HCT116 (cell line): Measurements from ENCODE around the gene LAMC2. TPM values are rescaled to one million over a fixed set of nuclear protein-coding genes. Genes with fewer than 3 reads are reported as not detected.

Source experiments
- ATAC-seq: fragments of 200-7000 bp; cut with Tn5 transposase; 2 replicates; pipeline ENCODE4 v1.9.1; 2020; ENCODE audit warnings: mild to moderate bottlenecking, moderate library complexity
- BruUV-seq: library from RNA; stranded (reverse); fragments of 400-500 nt; replicated peaks from 2 replicates; lab custom pipeline; 2021; lab: Mats Ljungman, UMichigan
- CTCF ChIA-PET: fragments of 300-600 bp; sonication (Branson Sonifier 250); formaldehyde crosslinking; loops from one replicate; lab custom pipeline; 2021; ENCODE audit warnings: antibody characterized with exemption; lab: Charles Lee
- POLR2A ChIA-PET: fragments of 300-600, 350-600 bp; sonication (Branson Sonifier 250); formaldehyde crosslinking; loops from one replicate; lab custom pipeline; 2021; ENCODE audit warnings: antibody characterized with exemption; lab: Charles Lee
- RAD21 ChIA-PET, 2 experiments: fragments of 300-600 bp; sonication (Branson Sonifier 250); formaldehyde crosslinking; loops; one replicate each; lab custom pipeline; 2023; ENCODE audit warnings: low total read pairs in 2 of 2; ENCODE audit not compliant: uncharacterized antibody in 2 of 2, unreplicated experiment in 2 of 2, low non-redundant PET in 1 of 2; lab: Charles Lee
- DNase-seq: peaks from one replicate; pipeline ENCODE4 v3.0.0-alpha.2; 2010; ENCODE audit warnings: low read depth, low spot score
- H2AFZ ChIP-seq: fragments of 200-600 bp; shearing (Covaris generic), sonication (generic); 2 replicates; pipeline ENCODE4 v1.6.1; 2017; ENCODE audit warnings: low read depth, mixed run types, mixed read lengths, antibody characterized with exemption, low read length; ENCODE audit not compliant: poor library complexity, severe bottlenecking
- H3K27ac ChIP-seq: 2 replicates; pipeline ENCODE4 v1.5.1; 2012; ENCODE audit warnings: low read depth, low read length
- H3K27me3 ChIP-seq: fragments of 200-600 bp; sonication (generic); 2 replicates; pipeline ENCODE4 v1.6.1; 2016; ENCODE audit warnings: mixed run types, low read length, mixed read lengths; ENCODE audit not compliant: insufficient read depth
- H3K36me3 ChIP-seq, 2 experiments: fragments of 200-500 bp in 1 of 2; fragments of 200-600 bp in 1 of 2; sonication (Bioruptor generic) in 1 of 2; sonication (generic) in 1 of 2; 2 replicates each; pipeline versions ENCODE4 v1.5.1 to v1.6.1; 2014 to 2016; ENCODE audit warnings: low read length in 2 of 2, inconsistent platforms in 1 of 2, mixed read lengths in 1 of 2, mixed run types in 1 of 2; ENCODE audit not compliant: insufficient read depth in 2 of 2, control insufficient read depth in 1 of 2
- H3K4me1 ChIP-seq, 2 experiments: fragments of 200-600 bp in 1 of 2; sonication (generic) in 1 of 2; 2 replicates each; pipeline versions ENCODE4 v1.5.1 to v1.6.1; 2012 to 2017; ENCODE audit warnings: low read length in 2 of 2, inconsistent platforms in 1 of 2, mild to moderate bottlenecking in 1 of 2, mixed read lengths in 1 of 2, mixed run types in 1 of 2, moderate library complexity in 1 of 2; ENCODE audit not compliant: insufficient read depth in 2 of 2, control insufficient read depth in 1 of 2
- H3K4me2 ChIP-seq: fragments of 200-600 bp; sonication (generic); 2 replicates; pipeline ENCODE4 v1.6.1; 2017; ENCODE audit warnings: mixed run types, low read length, mixed read lengths
- H3K4me3 ChIP-seq, 2 experiments: fragments of 200-600 bp in 1 of 2; sonication (generic) in 1 of 2; replicated peaks in 1 of 2; 2 replicates each; pipeline ENCODE4 v1.5.1; 2011 to 2016; ENCODE audit warnings: low read length in 2 of 2, control low read depth in 1 of 2, low read depth in 1 of 2, mild to moderate bottlenecking in 1 of 2, mixed read lengths in 1 of 2, mixed run types in 1 of 2
- H3K79me2 ChIP-seq: fragments of 200-600 bp; sonication (generic); 2 replicates; pipeline ENCODE4 v1.6.1; 2017; ENCODE audit warnings: mild to moderate bottlenecking, mixed run types, low read length, moderate library complexity, mixed read lengths; ENCODE audit not compliant: insufficient read depth
- H3K9ac ChIP-seq: fragments of 200-600 bp; sonication (generic); 2 replicates; pipeline ENCODE4 v1.6.1; 2016; ENCODE audit warnings: low read length, mixed read lengths
- H3K9me2 ChIP-seq: fragments of 200-600 bp; sonication (generic), shearing (Covaris generic); 2 replicates; pipeline ENCODE4 v1.6.1; 2017; ENCODE audit warnings: mixed run types, mild to moderate bottlenecking, moderate library complexity; ENCODE audit not compliant: insufficient read depth
- H3K9me3 ChIP-seq, 2 experiments: fragments of 200-500 bp in 1 of 2; fragments of 200-600 bp in 1 of 2; sonication (Bioruptor generic) in 1 of 2; sonication (generic) in 1 of 2; 2 replicates each; pipeline ENCODE4 v1.6.1; 2014 to 2017; ENCODE audit warnings: low read length in 2 of 2, mixed read lengths in 2 of 2, inconsistent platforms in 1 of 2, low read depth in 1 of 2, mild to moderate bottlenecking in 1 of 2, mixed run types in 1 of 2, moderate library complexity in 1 of 2; ENCODE audit not compliant: control insufficient read depth in 1 of 2, insufficient read depth in 1 of 2
- H4K20me1 ChIP-seq: fragments of 200-600 bp; sonication (generic), shearing (Covaris generic); 2 replicates; pipeline ENCODE4 v1.6.1; 2017; ENCODE audit warnings: mixed run types, mild to moderate bottlenecking, moderate library complexity; ENCODE audit not compliant: insufficient read depth
- CBX3 ChIP-seq: IDR thresholded peaks from 2 replicates; pipeline ENCODE4 v1.6.1; 2012; ENCODE audit warnings: low read depth
- CEBPB ChIP-seq: IDR thresholded peaks from 2 replicates; pipeline ENCODE4 v1.6.1; 2012; ENCODE audit warnings: low read depth
- EGR1 ChIP-seq: IDR thresholded peaks from 2 replicates; pipeline ENCODE4 v1.6.1; 2012; ENCODE audit warnings: low read depth
- ELF1 ChIP-seq: IDR thresholded peaks from 2 replicates; pipeline ENCODE4 v1.6.1; 2012; ENCODE audit warnings: low read depth, borderline replicate concordance
- EZH2 ChIP-seq: fragments of 200-600 bp; sonication (generic); IDR thresholded peaks from 2 replicates; pipeline ENCODE4 v1.6.1; 2017; ENCODE audit warnings: antibody characterized with exemption, mixed run types
- JUND ChIP-seq: IDR thresholded peaks from 2 replicates; pipeline ENCODE4 v1.6.1; 2012
- MAX ChIP-seq: IDR thresholded peaks from 2 replicates; pipeline ENCODE4 v1.6.1; 2012
- POLR2A ChIP-seq: IDR thresholded peaks from 2 replicates; pipeline ENCODE4 v1.7.0; 2011; ENCODE audit warnings: borderline replicate concordance; ENCODE audit not compliant: insufficient read depth, insufficient read length; ENCODE audit errors: extremely low read depth
- POLR2AphosphoS5 ChIP-seq: IDR thresholded peaks from 2 replicates; pipeline ENCODE4 v1.6.1; 2011; ENCODE audit warnings: mild to moderate bottlenecking, low read depth, low read length, moderate library complexity
- RAD21 ChIP-seq: IDR thresholded peaks from 2 replicates; pipeline ENCODE4 v1.6.1; 2012; ENCODE audit warnings: low read depth, mild to moderate bottlenecking
- REST ChIP-seq: IDR thresholded peaks from 2 replicates; pipeline ENCODE4 v1.6.1; 2012; ENCODE audit warnings: low read depth
- SIN3A ChIP-seq: IDR thresholded peaks from 2 replicates; pipeline ENCODE4 v1.6.1; 2012; ENCODE audit warnings: low read depth
- SP1 ChIP-seq: IDR thresholded peaks from 2 replicates; pipeline ENCODE4 v1.6.1; 2012; ENCODE audit warnings: low read depth
- TCF7L2 ChIP-seq: IDR thresholded peaks from 2 replicates; pipeline ENCODE4 v1.7.0; 2011; ENCODE audit warnings: borderline replicate concordance, inconsistent platforms; ENCODE audit not compliant: insufficient read depth, insufficient read length; ENCODE audit errors: extremely low read depth
- YY1 ChIP-seq: IDR thresholded peaks from 2 replicates; pipeline ENCODE4 v1.6.1; 2011; ENCODE audit warnings: low read length, low read depth, moderate library complexity, mild to moderate bottlenecking; ENCODE audit not compliant: insufficient replicate concordance; ENCODE audit errors: extremely low read depth
- intact Hi-C: fragments of 100-400 bp; cut with micrococcal nuclease; formaldehyde crosslinking; loops from 2 replicates; pipeline ENCODE4 v1.10.0; 2022
- total RNA-seq: library from RNA; stranded (reverse); gene quantifications from one replicate; pipeline ENCODE4 v1.2.1, GENCODE V29; 2021; ENCODE audit not compliant: unreplicated experiment
- TF ChIP-seq, protein P1 (sequence below): IDR thresholded peaks from 2 replicates; pipeline ENCODE4 v1.6.1; 2011; ENCODE audit warnings: mild to moderate bottlenecking, low read length, moderate library complexity; ENCODE audit not compliant: insufficient replicate concordance; ENCODE audit errors: extremely low read depth

LAMC2 gene
- total RNA-seq, 1 experiment from 2014 or later: 22.2 TPM

DNA sequence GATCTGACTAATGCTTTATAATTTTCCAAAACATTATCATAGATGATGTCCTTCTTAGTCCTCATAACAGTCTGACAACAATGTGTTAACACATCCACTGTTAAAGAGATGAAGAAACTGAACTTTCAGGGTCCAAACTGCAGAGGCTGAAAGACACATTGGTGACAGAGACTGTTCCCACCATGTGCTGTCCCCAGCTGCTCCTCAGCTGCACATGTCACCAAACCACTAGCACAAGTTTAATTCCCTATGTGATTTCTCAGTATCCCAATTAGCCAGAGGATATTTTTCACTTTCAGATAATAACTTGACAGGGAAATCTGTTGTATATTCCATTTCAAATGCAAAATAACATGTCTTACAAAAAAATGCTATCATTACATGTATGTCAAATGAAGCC, 24.6 kb downstream of the LAMC2 start:
- no peaks in the 10 kb centered on the region for H3K36me3 ChIP-seq
- TF ChIP-seq, protein P1, sequence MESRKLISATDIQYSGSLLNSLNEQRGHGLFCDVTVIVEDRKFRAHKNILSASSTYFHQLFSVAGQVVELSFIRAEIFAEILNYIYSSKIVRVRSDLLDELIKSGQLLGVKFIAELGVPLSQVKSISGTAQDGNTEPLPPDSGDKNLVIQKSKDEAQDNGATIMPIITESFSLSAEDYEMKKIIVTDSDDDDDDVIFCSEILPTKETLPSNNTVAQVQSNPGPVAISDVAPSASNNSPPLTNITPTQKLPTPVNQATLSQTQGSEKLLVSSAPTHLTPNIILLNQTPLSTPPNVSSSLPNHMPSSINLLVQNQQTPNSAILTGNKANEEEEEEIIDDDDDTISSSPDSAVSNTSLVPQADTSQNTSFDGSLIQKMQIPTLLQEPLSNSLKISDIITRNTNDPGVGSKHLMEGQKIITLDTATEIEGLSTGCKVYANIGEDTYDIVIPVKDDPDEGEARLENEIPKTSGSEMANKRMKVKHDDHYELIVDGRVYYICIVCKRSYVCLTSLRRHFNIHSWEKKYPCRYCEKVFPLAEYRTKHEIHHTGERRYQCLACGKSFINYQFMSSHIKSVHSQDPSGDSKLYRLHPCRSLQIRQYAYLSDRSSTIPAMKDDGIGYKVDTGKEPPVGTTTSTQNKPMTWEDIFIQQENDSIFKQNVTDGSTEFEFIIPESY: no peak
- no peak for TF ChIP-seq MAX
- TF ChIP-seq SP1: no peak
- no peak for TF ChIP-seq SIN3A
- TF ChIP-seq TCF7L2: no peak
- no peaks in the 10 kb centered on the region for H3K9me3 ChIP-seq
- no peak overlapping the region for H2AFZ ChIP-seq
- no peak for DNase-seq
- ChIA-PET CTCF (interaction anchor here (1.9 kb wide), 1 partner anchor 17 kb away, joined by 8 read pairs; no protein-coding TSS in a partner anchor), POLR2A (no interaction called here), RAD21 (no interaction called here)
- H3K4me2 ChIP-seq: no peak overlapping the region
- no peaks in the 10 kb centered on the region for H4K20me1 ChIP-seq
- no peak overlapping the region for H3K9ac ChIP-seq
- no peaks in the 10 kb centered on the region for H3K79me2 ChIP-seq
- H3K9me2 ChIP-seq: no peaks in the 10 kb centered on the region
- no peak overlapping the region for H3K27ac ChIP-seq
- no TSS peak for BruUV-seq
- ATAC-seq: no peak
- intact Hi-C loops: no loop called here
- no peaks in the 10 kb centered on the region for H3K27me3 ChIP-seq
- H3K4me3 ChIP-seq: no peak overlapping the region
- H3K4me1 ChIP-seq: peaks cover 4 to 15% of the 10 kb centered on the region in 2 experiments; a peak in 3 of 4 replicates

DNA sequence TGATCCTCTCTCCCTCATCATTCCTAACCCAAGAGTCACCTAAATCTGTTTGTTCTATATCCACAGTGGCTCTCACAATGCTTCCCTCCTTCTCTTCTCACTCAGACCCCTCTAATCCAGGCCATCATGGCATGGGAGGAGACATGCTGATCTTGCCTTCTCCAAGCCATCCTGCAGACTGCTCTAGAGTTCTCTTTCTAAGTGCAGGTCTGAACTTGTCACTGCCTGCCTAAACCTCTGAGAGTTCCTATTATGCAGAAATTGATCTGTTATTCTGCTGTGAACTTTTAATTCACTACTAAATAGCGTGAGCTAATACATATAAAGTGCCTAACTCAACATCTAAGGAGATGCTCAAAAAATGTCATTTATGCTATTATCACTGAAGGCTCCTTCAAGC, 26.8 kb downstream of the LAMC2 start:
- no peak for DNase-seq
- H3K9me3 ChIP-seq: no peaks in the 10 kb centered on the region
- ChIA-PET POLR2A (no interaction called here), RAD21 (no interaction called here), CTCF (no interaction called here)
- no peak overlapping the region for H3K27ac ChIP-seq
- no peaks in the 10 kb centered on the region for H3K79me2 ChIP-seq
- H2AFZ ChIP-seq: no peak overlapping the region
- no peaks in the 10 kb centered on the region for H3K36me3 ChIP-seq
- no peak overlapping the region for H3K4me3 ChIP-seq
- no TSS peak for BruUV-seq
- no peak overlapping the region for H3K4me2 ChIP-seq
- no peak overlapping the region for H3K9ac ChIP-seq
- no peaks in the 10 kb centered on the region for H4K20me1 ChIP-seq
- intact Hi-C loops: no loop called here
- no peak for ATAC-seq
- peaks cover 4 to 15% of the 10 kb centered on the region in 2 experiments; a peak in 3 of 4 replicates for H3K4me1 ChIP-seq
- H3K9me2 ChIP-seq: no peaks in the 10 kb centered on the region
- no peaks in the 10 kb centered on the region for H3K27me3 ChIP-seq
- TF ChIP-seq EGR1 (no peak), POLR2A (no peak), TCF7L2 (no peak), CEBPB (no peak), CBX3 (no peak), MAX (no peak), ELF1 (no peak), RAD21 (no peak), YY1 (no peak), REST (no peak), EZH2 (no peak), JUND (no peak), POLR2AphosphoS5 (no peak)
